GM18907 (cell line): ENCODE measurements around the gene SLCO3A1.

Source experiments
- ATAC-seq: cut with Tn5 transposase; IDR thresholded peaks from one replicate; pipeline ENCODE4 v1.9.1; 2021; ENCODE audit warnings: mild to moderate bottlenecking, moderate library complexity; ENCODE audit not compliant: unreplicated experiment

The SLCO3A1 gene

GRCh38 chr15:92116330-92116729, 262.8 kb downstream of the SLCO3A1 start:
- no peak for ATAC-seq

DNA sequence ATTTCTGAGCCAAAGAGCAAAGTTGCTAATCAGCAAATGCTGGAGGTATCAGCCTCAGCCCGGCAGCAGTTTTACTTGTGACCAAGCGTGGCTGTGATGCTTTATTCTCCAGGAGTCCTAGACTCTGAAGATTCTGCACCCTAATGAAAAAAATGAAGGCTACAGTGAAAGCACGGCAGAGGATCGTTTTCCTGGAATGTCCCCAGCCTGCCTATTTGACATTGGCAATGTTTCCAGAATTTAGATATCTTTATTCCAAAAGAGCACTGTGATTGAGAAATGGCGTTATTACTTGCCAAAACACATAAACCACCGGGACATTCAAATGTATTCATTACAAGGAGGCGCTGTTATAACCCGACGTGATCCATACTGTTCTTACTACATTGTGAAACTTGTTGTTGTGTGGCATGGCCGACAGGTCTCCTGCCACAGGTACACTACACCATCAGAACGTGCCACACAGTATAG, 263.8 kb downstream of the SLCO3A1 start:
- no peak for ATAC-seq

DNA sequence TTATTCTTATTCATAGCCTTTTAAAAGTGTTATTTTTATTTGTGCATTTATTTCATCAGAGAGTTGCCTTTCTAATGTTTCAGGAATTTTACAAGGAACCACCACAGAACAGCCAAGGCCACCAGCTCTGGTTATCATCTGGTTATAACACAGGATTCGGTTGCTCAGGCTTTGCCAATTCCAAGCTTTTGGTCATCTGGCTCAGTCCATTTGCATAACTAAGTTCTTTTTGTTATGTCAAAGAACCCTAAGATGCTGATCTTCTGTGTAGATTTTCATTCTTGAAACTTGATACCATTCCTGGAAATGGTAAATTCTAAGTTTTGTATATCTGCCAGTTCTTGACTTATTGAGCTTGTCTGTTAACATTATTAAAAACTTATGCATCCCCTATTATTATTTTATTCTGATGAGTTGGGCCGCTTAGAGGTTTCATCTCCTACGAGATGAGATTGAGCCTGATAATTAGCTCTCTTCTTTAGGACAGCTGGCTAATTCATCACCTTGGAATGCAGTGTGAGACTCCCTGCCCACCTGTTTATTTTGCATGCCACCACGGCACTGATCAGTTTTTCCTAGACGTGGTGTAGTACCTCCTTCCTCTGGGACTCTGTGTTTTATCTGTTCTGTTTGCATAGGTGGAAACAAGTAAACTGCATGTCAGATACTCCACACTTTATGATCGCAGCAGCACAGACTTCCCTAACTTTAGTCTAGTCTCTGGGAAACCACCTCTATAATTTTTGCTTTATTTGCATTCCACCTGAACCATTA, 264.8 kb downstream of the SLCO3A1 start:
- ATAC-seq, result no peak

DNA sequence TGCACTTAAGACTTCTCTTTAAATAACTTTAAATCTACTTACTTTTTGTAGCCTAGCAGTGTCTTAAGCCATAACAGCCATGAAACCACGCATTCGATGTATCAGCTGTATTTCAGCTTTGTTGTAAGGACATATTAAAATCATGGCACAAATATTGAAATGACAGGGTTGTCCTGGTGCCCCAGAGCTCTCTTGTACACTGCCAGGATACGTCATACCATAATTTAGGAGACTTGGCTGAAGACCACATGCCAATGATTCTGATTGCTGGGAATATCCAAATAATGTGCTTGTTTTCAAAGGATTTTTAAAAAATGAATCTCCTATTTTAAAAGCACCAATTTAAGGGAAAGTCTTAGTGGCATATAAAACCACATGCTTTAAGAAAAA, 265.4 kb downstream of the SLCO3A1 start:
- no peak for ATAC-seq

DNA sequence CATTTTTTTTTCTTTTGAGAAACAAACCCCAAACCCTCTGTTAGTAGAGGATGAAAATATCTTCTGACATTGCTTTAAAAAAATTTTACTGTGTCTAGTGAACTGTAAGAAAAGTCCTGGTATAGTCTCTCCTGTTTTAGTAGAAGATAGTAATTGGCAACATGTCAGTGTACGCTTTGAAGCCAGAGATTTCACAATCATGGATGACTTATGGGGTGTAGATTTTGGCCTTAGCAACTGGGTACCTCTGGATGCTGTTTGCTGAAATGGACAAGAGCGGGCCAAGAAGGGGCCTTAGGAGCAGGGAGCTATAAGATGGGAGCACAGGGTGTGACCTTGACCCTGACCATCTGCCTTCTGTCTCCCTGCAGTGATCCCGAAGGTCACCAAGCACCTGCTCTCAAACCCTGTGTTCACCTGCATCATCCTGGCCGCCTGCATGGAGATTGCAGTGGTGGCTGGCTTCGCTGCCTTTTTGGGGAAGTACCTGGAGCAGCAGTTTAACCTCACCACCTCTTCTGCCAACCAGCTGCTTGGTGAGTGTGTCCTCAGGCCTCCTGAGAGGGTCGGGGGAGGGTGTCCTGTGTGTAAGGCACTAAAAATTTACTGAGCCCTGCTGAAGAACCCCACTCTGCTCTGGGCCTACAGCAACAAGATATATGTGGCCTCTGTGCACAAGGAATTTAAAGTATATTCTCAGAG, 266.7 kb downstream of the SLCO3A1 start:
- no peak for ATAC-seq

GRCh38 chr15:92121047-92121446, 267.5 kb downstream of the SLCO3A1 start:
- no peak for ATAC-seq

DNA sequence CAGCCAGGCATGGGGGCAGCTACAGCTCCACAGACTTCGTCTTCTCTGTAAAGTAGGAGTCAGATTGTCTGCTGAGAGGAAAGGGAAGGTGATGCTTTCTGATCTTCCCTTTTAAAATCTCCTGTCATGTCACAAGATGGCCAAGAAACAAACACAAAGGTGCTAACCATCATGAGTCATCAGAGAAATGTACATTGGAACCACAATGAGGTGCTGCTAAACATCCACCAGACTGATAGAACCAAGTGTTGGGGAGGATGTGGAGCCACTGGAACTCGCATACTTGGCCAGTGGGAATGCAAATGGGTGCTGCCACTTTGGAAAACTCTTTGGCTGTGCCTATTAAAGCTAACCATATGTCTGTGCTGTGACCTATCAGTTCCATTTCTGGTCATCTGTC, 268.8 kb downstream of the SLCO3A1 start:
- ATAC-seq, result no peak

- ATAC-seq, result no peak
These were observed 270.6 kb downstream of the SLCO3A1 start for GRCh38 chr15:92123962-92124656.

GRCh38 chr15:92124657-92125010, 271.1 kb downstream of the SLCO3A1 start:
- no peak for ATAC-seq

DNA sequence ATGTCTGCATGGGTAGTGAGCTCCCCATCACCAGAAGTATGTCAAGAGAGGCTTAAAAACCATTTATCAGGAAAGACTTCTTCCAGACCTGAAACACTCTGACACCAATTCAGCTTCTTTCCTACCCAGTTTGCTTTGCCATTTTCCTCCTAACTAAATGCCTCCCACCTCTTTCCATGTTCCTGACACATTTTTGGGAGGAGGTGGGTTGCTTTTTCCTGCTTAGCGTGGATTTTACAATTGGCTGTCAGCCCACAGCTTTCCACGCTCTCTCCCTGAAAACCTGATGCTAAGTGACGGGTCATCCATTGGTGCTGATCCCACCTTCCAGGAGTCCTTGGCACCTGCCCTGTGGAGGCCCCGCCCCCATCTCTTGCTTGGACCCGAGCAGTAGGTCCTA, 275.3 kb downstream of the SLCO3A1 start:
- no peak for ATAC-seq

DNA sequence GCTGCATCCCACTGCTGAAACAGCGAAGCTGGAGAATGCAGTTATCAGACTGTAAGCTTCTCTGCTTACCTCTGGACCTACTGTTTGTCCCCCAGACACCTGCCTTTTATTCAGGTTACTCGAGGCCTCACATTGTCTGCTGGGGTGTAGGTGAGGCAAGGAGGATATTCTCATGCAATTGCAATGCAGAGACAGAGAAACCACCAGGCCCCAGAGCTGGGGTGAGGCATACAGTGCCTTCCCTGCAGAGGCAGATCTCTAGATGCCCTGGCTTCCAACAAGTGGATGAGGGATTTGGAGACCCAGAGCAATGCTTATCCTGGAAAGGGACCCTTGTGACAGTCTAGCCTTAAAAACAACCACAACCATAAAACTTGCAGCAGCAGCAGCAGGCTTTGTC, 276.7 kb downstream of the SLCO3A1 start:
- no peak for ATAC-seq

- no peak for ATAC-seq
These were observed 277.4 kb downstream of the SLCO3A1 start for GRCh38 chr15:92130906-92131305.

GRCh38 chr15:92132982-92133755, 279.7 kb downstream of the SLCO3A1 start:
- ATAC-seq, result no peak

- no peak for ATAC-seq
These were observed 287.3 kb downstream of the SLCO3A1 start for GRCh38 chr15:92140796-92141195.

DNA sequence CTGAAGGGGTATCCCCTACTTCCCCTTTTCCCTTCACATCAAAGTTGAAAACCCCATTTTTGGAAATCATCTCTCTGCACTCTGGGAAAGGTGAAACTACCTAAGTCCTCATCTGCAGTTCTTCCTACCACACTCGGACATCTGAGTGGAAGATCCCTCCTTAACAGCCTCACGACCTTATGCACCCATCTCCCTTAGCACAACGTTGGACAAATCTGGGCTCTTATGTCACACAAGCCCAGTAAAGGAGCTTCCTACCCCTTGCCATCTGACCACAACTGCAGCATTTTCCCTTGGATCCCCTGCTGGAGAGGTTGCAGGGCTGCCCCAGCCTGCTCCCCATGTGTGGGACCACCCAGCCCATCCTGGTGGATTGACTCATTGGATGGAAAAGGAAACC, 288.1 kb downstream of the SLCO3A1 start:
- ATAC-seq, result no peak

GRCh38 chr15:92142242-92143232, 289.0 kb downstream of the SLCO3A1 start:
- ATAC-seq, result no peak

DNA sequence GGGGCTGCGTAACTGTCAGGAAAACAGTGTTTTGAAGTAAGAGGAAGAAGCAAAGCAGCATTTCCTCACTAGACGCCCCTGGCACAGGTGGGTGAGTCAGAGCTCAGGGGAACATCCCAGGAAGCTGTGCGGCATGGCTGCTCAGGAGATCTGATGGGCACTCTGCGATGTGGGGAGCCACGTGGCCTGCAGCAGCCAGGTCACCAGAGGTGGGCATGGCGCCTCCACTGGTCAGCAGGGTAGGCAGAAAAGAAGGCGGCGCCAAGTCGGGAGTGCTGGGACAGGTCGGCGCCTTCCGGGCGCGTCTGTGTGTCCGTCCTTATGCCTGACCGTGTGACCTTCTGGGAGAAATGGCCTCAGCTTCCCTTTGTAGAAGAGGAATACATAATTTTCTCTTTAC, 290.3 kb downstream of the SLCO3A1 start:
- no peak for ATAC-seq

- ATAC-seq, result no peak
These were observed 293.1 kb downstream of the SLCO3A1 start for GRCh38 chr15:92146511-92147150.

DNA sequence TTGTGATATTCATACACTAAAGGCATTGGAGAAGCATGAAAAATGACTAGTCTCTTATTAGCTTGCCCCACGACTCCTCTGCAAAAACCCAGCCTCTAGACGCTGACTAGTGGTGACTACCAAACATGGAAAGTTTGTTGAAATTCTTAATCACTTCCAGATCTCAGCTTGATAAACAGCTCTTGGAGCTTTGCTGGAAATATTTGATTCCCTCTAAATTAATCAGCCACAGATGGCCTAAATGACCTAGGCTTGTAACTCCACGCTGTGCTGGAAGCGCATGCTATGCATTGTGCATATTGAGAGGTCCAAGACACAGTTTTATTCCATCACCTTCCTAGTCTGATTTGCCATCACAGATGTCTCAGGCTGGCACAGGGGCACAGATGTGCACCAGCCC, 295.5 kb downstream of the SLCO3A1 start:
- no peak for ATAC-seq
